ENCODE results near the gene DDX31. TPM values are rescaled to one million over a fixed set of nuclear protein-coding genes. Genes with fewer than 3 reads are reported as not detected.

DDX31 gene
- total RNA-seq, 1 experiment from 2014 or later = 25.8 TPM

- RAD21 ChIA-PET (ENCODE audit: low non-redundant PET in 1 of 2, low total read pairs in 2 of 2, uncharacterized antibody in 2 of 2, unreplicated experiment in 2 of 2) = no interaction called here
- Histone ChIP-seq H3K79me2 (ENCODE audit: insufficient read depth, low read length) (no peaks in the 10 kb centered on the region), H4K20me1 (ENCODE audit: insufficient read depth) (no peaks in the 10 kb centered on the region), H2AFZ (ENCODE audit: low read depth, low read length, poor library complexity, severe bottlenecking) (no peak overlapping the region), H3K4me1 (ENCODE audit: control insufficient read depth in 1 of 2, insufficient read depth in 2 of 2, low read length in 2 of 2) (peaks cover 0 to 6% of the 10 kb centered on the region in 2 experiments; a peak in 2 of 4 replicates), H3K9me2 (ENCODE audit: insufficient read depth) (no peaks in the 10 kb centered on the region), H3K9ac (ENCODE audit: low read length) (no peak overlapping the region), H3K27me3 (ENCODE audit: insufficient read depth, low read length) (peaks cover 20% of the 10 kb centered on the region), H3K36me3 (ENCODE audit: control insufficient read depth in 1 of 2, insufficient read depth in 2 of 2, low read length in 2 of 2) (no peaks in the 10 kb centered on the region), H3K4me3 (replicated peaks in 1 of 2; ENCODE audit: low read depth in 1 of 2, low read length in 2 of 2) (no peak overlapping the region), H3K4me2 (ENCODE audit: low read length) (0 out of 2 replicates have a peak overlapping the region, but pooled peaks have one; percentile 1), H3K27ac (ENCODE audit: low read depth, low read length) (no peak overlapping the region), H3K9me3 (ENCODE audit: control insufficient read depth in 1 of 2, insufficient read depth in 1 of 2, low read depth in 1 of 2, low read length in 2 of 2) (no peaks in the 10 kb centered on the region)
- peak; percentile 62 for DNase-seq (ENCODE audit: low read depth, low spot score)
- POLR2A ChIA-PET = no interaction called here
- peak; percentile 96 for ATAC-seq
- CTCF ChIA-PET = interaction anchor here (1.0 to 1.2 kb wide), 2 partner anchors 163 kb away, joined by 3 to 5 read pairs; no protein-coding TSS in a partner anchor
- no peak for TF ChIP-seq CBX3 (IDR thresholded peaks at IDR 0.05; ENCODE audit: low read depth)
- TF ChIP-seq RAD21 (IDR thresholded peaks at IDR 0.05; ENCODE audit: low read depth) = peak; percentile 96
- no peak for TF ChIP-seq ZNF274 (IDR thresholded peaks at IDR 0.05; ENCODE audit: low read depth, low read length)
- no peak for TF ChIP-seq ZFX (IDR thresholded peaks at IDR 0.05)
- peak; percentile 34 for TF ChIP-seq YY1 (IDR thresholded peaks at IDR 0.05; ENCODE audit: extremely low read depth, insufficient replicate concordance, low read depth, low read length)
- TF ChIP-seq CTCF (IDR thresholded peaks at IDR 0.05 in 2 of 3, conservative IDR thresholded peaks at IDR 0.05 in 1 of 3; ENCODE audit: borderline replicate concordance in 1 of 3, insufficient read depth in 1 of 3, low read depth in 2 of 3, low read length in 2 of 3) = peak; percentile 78 to 90 (median 86)
- no peak for TF ChIP-seq POLR2A (IDR thresholded peaks at IDR 0.05; ENCODE audit: borderline replicate concordance, extremely low read depth, insufficient read depth, insufficient read length)
- no peak for TF ChIP-seq FOSL1 (IDR thresholded peaks at IDR 0.05; ENCODE audit: low read depth)
- TF ChIP-seq TCF7L2 (IDR thresholded peaks at IDR 0.05; ENCODE audit: borderline replicate concordance, extremely low read depth, insufficient read depth, insufficient read length) = no peak
- TF ChIP-seq JUND (IDR thresholded peaks at IDR 0.05) = no peak
- no peak for TF ChIP-seq EZH2 (IDR thresholded peaks at IDR 0.05)
- no peak for TF ChIP-seq EZH2phosphoT487 (IDR thresholded peaks at IDR 0.05; ENCODE audit: borderline replicate concordance)
- intact Hi-C loops (cut with micrococcal nuclease) = loop anchor here (1.0 to 10.0 kb wide), 5 partner anchors 68 to 813 kb away; no protein-coding TSS in a partner anchor
- BruUV-seq (replicated peaks) = no TSS peak
Measured at GRCh38 chr9:132575005-132575609, 94.7 kb downstream of the DDX31 start.
